Stimulated activated naive CD8-positive, alpha-beta T cell treated with anti-CD3 and anti-CD28 coated beads, Interleukin-15, Interleukin-2, amounts not matched to agents 100 U/mL and 50 U/mL, for 24 hours (primary cell): ENCODE results near the gene BARHL1.
"Not testable (repeated sequence)": the region's sequence is repeated elsewhere in the genome, so short reads cannot be mapped to it uniquely, and the experiment has no call there.

Experiments used
- ATAC-seq: fragments of 150-1000 bp; cut with Tn5 transposase; one replicate; pipeline ENCODE4 v1.10.0; 2021
- DNase-seq: peaks from one replicate; pipeline ENCODE4 v3.0.0; 2021

BARHL1 gene

GRCh38 chr9:132556714-132557113, 25.7 kb upstream of the BARHL1 start:
- no peak for DNase-seq
- ATAC-seq, result no peak

GRCh38 chr9:132557159-132557558, 25.2 kb upstream of the BARHL1 start:
- ATAC-seq (no peak), DNase-seq (no peak)

- DNase-seq (no peak), ATAC-seq (no peak)
Measured at GRCh38 chr9:132559711-132560110, 22.7 kb upstream of the BARHL1 start.

- DNase-seq (no peak), ATAC-seq (no peak)
Measured at GRCh38 chr9:132560616-132561202, 21.7 kb upstream of the BARHL1 start.

- ATAC-seq, result no peak
- no peak for DNase-seq
Measured at GRCh38 chr9:132562306-132562573, 20.2 kb upstream of the BARHL1 start.

- ATAC-seq (no peak), DNase-seq (no peak)
Measured at GRCh38 chr9:132564526-132564925, 17.9 kb upstream of the BARHL1 start.

- not testable (repeated sequence) for DNase-seq, ATAC-seq
Measured at GRCh38 chr9:132568787-132569186, 13.6 kb upstream of the BARHL1 start.

GRCh38 chr9:132571806-132572600, 10.4 kb upstream of the BARHL1 start:
- ATAC-seq (no peak), DNase-seq (no peak)

- DNase-seq (no peak), ATAC-seq (no peak)
Measured at GRCh38 chr9:132572921-132573320, 9.5 kb upstream of the BARHL1 start.

GRCh38 chr9:132575005-132575609, 7.3 kb upstream of the BARHL1 start:
- peak; percentile 74 for DNase-seq
- ATAC-seq, result peak; percentile 77

- DNase-seq (no peak), ATAC-seq (no peak)
Measured at GRCh38 chr9:132575811-132576210, 6.6 kb upstream of the BARHL1 start.

GRCh38 chr9:132577119-132577518, 5.3 kb upstream of the BARHL1 start:
- DNase-seq (no peak), ATAC-seq (no peak)

- no peak for DNase-seq
- no peak for ATAC-seq
Measured at GRCh38 chr9:132578367-132578932, 4.0 kb upstream of the BARHL1 start.

- DNase-seq (no peak), ATAC-seq (no peak)
Measured at GRCh38 chr9:132579427-132579798, 3.0 kb upstream of the BARHL1 start.

GRCh38 chr9:132582786-132583583, 579 bp downstream of the BARHL1 start:
- no peak for DNase-seq
- no peak for ATAC-seq

- DNase-seq (no peak), ATAC-seq (no peak)
Measured at GRCh38 chr9:132583584-132584304, 1.3 kb downstream of the BARHL1 start.

- ATAC-seq (no peak), DNase-seq (no peak)
Measured at GRCh38 chr9:132584601-132585560, 2.5 kb downstream of the BARHL1 start.

GRCh38 chr9:132585954-132586829, 3.8 kb downstream of the BARHL1 start:
- ATAC-seq (no peak), DNase-seq (no peak)

GRCh38 chr9:132586830-132587591, 4.6 kb downstream of the BARHL1 start:
- ATAC-seq, result no peak
- DNase-seq, result no peak
